AG10803 (cell line): ENCODE measurements around the gene TCEA3.

Experiments used
- DNase-seq: peaks from one replicate; pipeline ENCODE4 v3.0.0; 2010; ENCODE audit warnings: low read depth
- H3K4me3 ChIP-seq: 2 replicates; pipeline ENCODE4 v1.5.1; 2011; ENCODE audit warnings: mild to moderate bottlenecking, low read length, control low read depth
- CTCF ChIP-seq: conservative IDR thresholded peaks from 2 replicates; pipeline ENCODE4 v1.5.1; 2011; ENCODE audit warnings: mild to moderate bottlenecking, low read length, control low read depth, inconsistent platforms

The TCEA3 gene

GRCh38 chr1:23446661-23447310, 22.2 kb upstream of the TCEA3 start:
- no peak for TF ChIP-seq CTCF
- DNase-seq, result no peak
- H3K4me3 ChIP-seq, result no peak overlapping the region

- H3K4me3 ChIP-seq, result peak overlapping the region; percentile 18; the same call in 1 of the 2 replicates
- no peak for TF ChIP-seq CTCF
- DNase-seq, result no peak
Observed at GRCh38 chr1:23444596-23445390, 20.2 kb upstream of the TCEA3 start.

- TF ChIP-seq CTCF, result no peak
- DNase-seq, result peak; percentile 98
- H3K4me3 ChIP-seq, result peak overlapping the region; percentile 18; the same call in 1 of the 2 replicates
Observed at GRCh38 chr1:23444104-23444533, 19.6 kb upstream of the TCEA3 start.

DNA sequence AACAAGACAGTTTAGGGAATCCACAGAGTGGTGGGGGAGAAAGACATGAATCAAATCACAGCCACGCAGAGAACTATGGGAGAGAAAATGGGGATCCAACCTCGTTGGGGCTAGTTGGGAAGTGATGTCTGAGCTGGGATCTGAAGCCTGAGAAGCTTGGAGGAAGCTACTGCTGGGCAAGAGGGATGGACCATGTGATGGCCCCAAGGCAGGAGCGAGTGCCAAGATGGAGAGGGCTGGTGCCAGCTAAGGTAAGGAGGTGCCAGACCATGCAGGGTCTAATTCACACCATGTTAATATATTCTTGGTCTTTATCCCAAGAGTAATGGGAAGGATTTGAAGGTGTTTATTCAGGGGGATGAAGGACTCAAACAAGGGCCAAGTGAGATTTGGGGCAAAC, 18.2 kb upstream of the TCEA3 start:
- no peak overlapping the region for H3K4me3 ChIP-seq
- DNase-seq, result no peak
- TF ChIP-seq CTCF, result no peak

DNA sequence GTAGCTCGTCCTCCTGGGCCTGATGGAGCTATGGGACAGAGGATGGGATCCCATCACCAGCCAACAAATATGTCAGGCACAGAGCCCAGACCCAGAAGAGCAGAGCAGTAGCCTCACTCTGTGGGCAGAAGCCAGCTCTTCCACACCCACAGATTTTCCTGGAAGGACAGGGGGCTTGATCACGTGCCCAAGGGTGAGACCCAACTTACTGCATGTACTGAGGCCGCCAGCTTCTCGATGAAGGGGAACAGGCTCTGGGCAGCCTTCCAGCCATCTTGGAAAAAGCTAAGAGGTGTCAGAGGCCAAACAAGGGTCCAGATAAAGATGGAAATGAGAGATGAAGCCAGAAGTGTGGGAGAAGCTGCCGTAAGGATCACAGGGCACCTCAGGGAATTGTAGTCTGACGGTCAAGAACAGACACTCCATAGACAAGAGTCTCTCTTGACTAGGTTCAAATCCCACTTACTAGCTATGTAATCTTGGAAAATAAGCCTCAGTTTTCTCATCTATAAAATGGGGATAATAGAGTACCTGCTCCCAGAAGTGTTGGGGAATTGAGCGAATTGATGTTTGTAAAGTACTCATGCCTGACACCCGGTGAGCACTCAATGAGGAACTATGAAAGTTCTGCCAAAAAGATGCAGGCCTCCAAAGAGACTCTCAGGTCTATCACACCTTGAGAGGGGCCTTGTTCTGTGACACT, 17.0 kb upstream of the TCEA3 start:
- TF ChIP-seq CTCF, result no peak
- no peak for DNase-seq
- H3K4me3 ChIP-seq, result no peak overlapping the region

DNA sequence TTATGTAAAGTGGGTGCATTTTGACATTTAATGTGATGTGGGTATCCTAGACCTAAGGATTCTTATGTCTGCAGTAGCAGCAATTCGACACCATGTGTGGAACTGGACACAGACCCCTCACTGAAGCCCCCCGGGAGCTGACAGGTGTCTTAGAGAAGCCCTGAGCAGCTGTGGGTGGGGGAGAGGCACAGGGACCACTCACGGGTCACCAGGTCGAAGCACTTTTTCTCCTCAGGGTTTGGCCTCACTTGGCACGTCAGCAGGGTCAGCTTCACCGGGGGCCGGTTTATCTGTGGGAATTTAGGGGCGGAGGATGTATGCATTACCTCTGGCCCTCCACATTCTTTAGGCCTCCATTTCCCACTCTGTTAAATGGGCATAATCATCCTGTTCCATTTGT, 14.0 kb upstream of the TCEA3 start:
- no peak for DNase-seq
- no peak for TF ChIP-seq CTCF
- H3K4me3 ChIP-seq, result no peak overlapping the region

- no peak overlapping the region for H3K4me3 ChIP-seq
- DNase-seq, result no peak
- no peak for TF ChIP-seq CTCF
Observed at GRCh38 chr1:23437355-23437664, 12.8 kb upstream of the TCEA3 start.
